GM23248 (cell line): Measurements from ENCODE around the gene DDIAS. TPM values are rescaled to one million over a fixed set of nuclear protein-coding genes. Genes with fewer than 3 reads are reported as not detected.
"Not testable (repeated sequence)": the region's sequence is repeated elsewhere in the genome, so short reads cannot be mapped to it uniquely, and the experiment has no call there.

Source experiments
- DNase-seq: peaks from one replicate; pipeline ENCODE4 v3.0.0-alpha.2; 2015
- H2AFZ ChIP-seq: fragments of 200-600 bp; sonication (generic); 2 replicates; pipeline ENCODE4 v1.6.1; 2016; ENCODE audit warnings: antibody characterized with exemption
- H3F3A ChIP-seq: fragments of 200-600 bp; sonication (generic); 2 replicates; pipeline ENCODE4 v1.6.1; 2016; ENCODE audit warnings: mild to moderate bottlenecking, antibody characterized with exemption, mixed run types; ENCODE audit not compliant: insufficient read depth
- H3K27ac ChIP-seq: fragments of 200-600 bp; sonication (generic); 2 replicates; pipeline ENCODE4 v1.5.1; 2016; ENCODE audit warnings: mild to moderate bottlenecking
- H3K27me3 ChIP-seq: fragments of 200-600 bp; sonication (generic); replicated peaks from 2 replicates; pipeline ENCODE4 v1.6.1; 2016; ENCODE audit warnings: mild to moderate bottlenecking; ENCODE audit not compliant: insufficient read depth
- H3K36me3 ChIP-seq: fragments of 200-600 bp; sonication (generic); 2 replicates; pipeline ENCODE4 v1.6.1; 2016; ENCODE audit warnings: low read depth, mild to moderate bottlenecking
- H3K4me1 ChIP-seq: fragments of 200-600 bp; sonication (generic); 2 replicates; pipeline ENCODE4 v1.6.1; 2016; ENCODE audit warnings: mild to moderate bottlenecking; ENCODE audit not compliant: insufficient read depth
- H3K4me2 ChIP-seq: fragments of 200-600 bp; sonication (generic); one replicate; pipeline ENCODE4 v1.6.1; 2016; ENCODE audit warnings: mild to moderate bottlenecking; ENCODE audit not compliant: unreplicated experiment
- H3K4me3 ChIP-seq: fragments of 200-600 bp; sonication (generic); 2 replicates; pipeline ENCODE4 v1.5.1; 2016; ENCODE audit warnings: mild to moderate bottlenecking
- H3K79me2 ChIP-seq: fragments of 200-600 bp; sonication (generic); 2 replicates; pipeline ENCODE4 v1.6.1; 2016; ENCODE audit warnings: mild to moderate bottlenecking; ENCODE audit not compliant: insufficient read depth
- H3K9ac ChIP-seq: fragments of 200-600 bp; sonication (generic); 2 replicates; pipeline ENCODE4 v1.6.1; 2016; ENCODE audit warnings: mild to moderate bottlenecking
- H3K9me2 ChIP-seq: fragments of 200-600 bp; sonication (generic); 2 replicates; pipeline ENCODE4 v1.6.1; 2016; ENCODE audit warnings: mixed run types, mild to moderate bottlenecking, moderate library complexity; ENCODE audit not compliant: insufficient read depth
- H3K9me3 ChIP-seq: fragments of 200-600 bp; sonication (generic); one replicate; pipeline ENCODE4 v1.6.1; 2017; ENCODE audit warnings: low read depth
- H4K20me1 ChIP-seq: fragments of 200-600 bp; sonication (generic); 2 replicates; pipeline ENCODE4 v1.6.0; 2016; ENCODE audit not compliant: insufficient read depth
- EZH2 ChIP-seq: fragments of 200-600 bp; sonication (generic); IDR thresholded peaks from 2 replicates; pipeline ENCODE4 v1.6.1; 2018; ENCODE audit warnings: antibody characterized with exemption, mild to moderate bottlenecking; ENCODE audit not compliant: insufficient read depth, poor library complexity, severe bottlenecking
- EZH2phosphoT487 ChIP-seq: fragments of 200-600 bp; sonication (generic); IDR thresholded peaks from 2 replicates; pipeline ENCODE4 v1.6.1; 2018; ENCODE audit warnings: antibody characterized with exemption, moderate library complexity, mild to moderate bottlenecking, low read depth; ENCODE audit not compliant: insufficient read depth
- WGBS, 2 experiments: methylation state at CpG; one replicate each; pipeline ENCODE4 v1.1.6; 2015 to 2017; ENCODE audit warnings: low lambda C conversion rate in 2 of 2, low coverage in 1 of 2; ENCODE audit errors: missing lambda C conversion rate in 2 of 2; 5-methylcytosine and 5-hydroxymethylcytosine counted together
- in situ Hi-C: fragments of 300-500 bp; cut with MboI; formaldehyde crosslinking; loops from 2 replicates; pipeline ENCODE4 v1.15.0; 2020
- polyA plus RNA-seq: library from polyadenylated mRNA; unstranded; fragments of >200 nt; fragmentation: Nextera tagmentation; extraction: Ambion mirVana; gene quantifications from 2 replicates; pipeline ENCODE4 v1.2.1, GENCODE V29; 2016
- total RNA-seq: library from RNA; depleted of rRNA; stranded (reverse); fragments of >200 nt; shearing (Covaris generic); gene quantifications from 2 replicates; pipeline ENCODE4 v1.2.3, GENCODE V29; 2014

Gene DDIAS
- total and polyA plus RNA-seq, 2 experiments from 2014 or later, result 5.0 to 5.4 TPM

- H2AFZ ChIP-seq, result no peak overlapping the region
- no peaks in the 10 kb centered on the region for H3K9me3 ChIP-seq
- H3F3A ChIP-seq, result no peaks in the 10 kb centered on the region
- no peaks in the 10 kb centered on the region for H3K79me2 ChIP-seq
- H3K27me3 ChIP-seq, result no peaks in the 10 kb centered on the region
- H3K4me3 ChIP-seq, result no peak overlapping the region
- no peak for DNase-seq
- no peak overlapping the region for H3K27ac ChIP-seq
- H3K36me3 ChIP-seq, result no peaks in the 10 kb centered on the region
- no peaks in the 10 kb centered on the region for H4K20me1 ChIP-seq
- no peaks in the 10 kb centered on the region for H3K4me1 ChIP-seq
- no peak overlapping the region for H3K9ac ChIP-seq
- TF ChIP-seq EZH2 (no peak), EZH2phosphoT487 (no peak)
- in situ Hi-C loops, result no loop called here
- no peak overlapping the region for H3K4me2 ChIP-seq
- 92 to 94% methylated on average over 2 of the region's 2 CpGs for WGBS, 2 experiments
- no peaks in the 10 kb centered on the region for H3K9me2 ChIP-seq
Measured at GRCh38 chr11:82942376-82942775, 40.8 kb downstream of the DDIAS start.

- WGBS, 2 experiments, result 96 to 100% methylated on average over 1 of the region's 1 CpG
- H3K27me3 ChIP-seq, H3K9me3 ChIP-seq, H3K4me3 ChIP-seq, H3K9ac ChIP-seq, DNase-seq, H3K9me2 ChIP-seq, in situ Hi-C loops, H3K4me2 ChIP-seq, H3F3A ChIP-seq, H3K27ac ChIP-seq, H4K20me1 ChIP-seq, H2AFZ ChIP-seq, H3K79me2 ChIP-seq, H3K4me1 ChIP-seq, H3K36me3 ChIP-seq: not testable (repeated sequence)
Measured at GRCh38 chr11:82943430-82943829, 41.9 kb downstream of the DDIAS start.

DNA sequence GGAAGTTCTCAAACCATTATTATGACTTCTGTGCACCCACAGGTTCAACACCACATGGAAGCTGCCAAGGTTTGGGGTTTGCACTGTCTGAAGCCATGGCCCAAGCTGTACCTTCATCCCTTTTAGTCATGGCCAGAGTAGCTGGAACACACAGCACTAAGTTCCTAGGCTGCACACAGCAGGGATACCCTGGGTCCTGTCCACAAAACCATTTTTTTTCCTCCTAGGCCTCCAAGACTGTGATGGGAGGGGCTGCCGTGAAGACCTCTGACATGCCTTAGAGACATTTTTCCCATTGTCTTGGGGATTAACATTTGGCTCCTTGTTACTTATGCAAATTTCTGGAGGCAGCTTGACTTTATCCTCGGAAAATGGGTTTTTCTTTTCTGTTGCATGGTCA lies 42.7 kb downstream of the DDIAS start:
- in situ Hi-C loops, result no loop called here
- Histone ChIP-seq H3K79me2 (no peaks in the 10 kb centered on the region), H3K4me1 (no peaks in the 10 kb centered on the region), H3K4me3 (no peak overlapping the region), H3K9me2 (no peaks in the 10 kb centered on the region), H3F3A (no peaks in the 10 kb centered on the region), H3K9me3 (no peaks in the 10 kb centered on the region), H3K4me2 (no peak overlapping the region), H3K27ac (no peak overlapping the region), H3K27me3 (no peaks in the 10 kb centered on the region), H4K20me1 (no peaks in the 10 kb centered on the region), H2AFZ (no peak overlapping the region), H3K9ac (no peak overlapping the region), H3K36me3 (no peaks in the 10 kb centered on the region)
- WGBS, 2 experiments, result 82 to 88% methylated on average over 2 of the region's 2 CpGs
- TF ChIP-seq EZH2phosphoT487 (no peak), EZH2 (no peak)
- no peak for DNase-seq

- H3K9ac ChIP-seq, H3K4me2 ChIP-seq, DNase-seq, H3K27me3 ChIP-seq, H3K27ac ChIP-seq, H3K36me3 ChIP-seq, H3F3A ChIP-seq, H3K4me3 ChIP-seq, H2AFZ ChIP-seq, H3K9me2 ChIP-seq, H4K20me1 ChIP-seq, in situ Hi-C loops, H3K4me1 ChIP-seq, H3K9me3 ChIP-seq, H3K79me2 ChIP-seq: not testable (repeated sequence)
- 26 to 50% methylated on average over 1 of the region's 1 CpG for WGBS, 2 experiments
Measured at GRCh38 chr11:82945041-82945440, 43.5 kb downstream of the DDIAS start.

GRCh38 chr11:82945682-82946081 lies 44.1 kb downstream of the DDIAS start:
- TF ChIP-seq EZH2phosphoT487, result no peak
- no peak for TF ChIP-seq EZH2
- no peaks in the 10 kb centered on the region for H3K27me3 ChIP-seq
- H3K9ac ChIP-seq, result no peak overlapping the region
- H3K9me2 ChIP-seq, result no peaks in the 10 kb centered on the region
- H3F3A ChIP-seq, result no peaks in the 10 kb centered on the region
- no peak for DNase-seq
- H3K79me2 ChIP-seq, result no peaks in the 10 kb centered on the region
- H2AFZ ChIP-seq, result no peak overlapping the region
- no peaks in the 10 kb centered on the region for H3K9me3 ChIP-seq
- no peaks in the 10 kb centered on the region for H3K36me3 ChIP-seq
- no peaks in the 10 kb centered on the region for H3K4me1 ChIP-seq
- no peak overlapping the region for H3K27ac ChIP-seq
- no peak overlapping the region for H3K4me3 ChIP-seq
- no peaks in the 10 kb centered on the region for H4K20me1 ChIP-seq
- no peak overlapping the region for H3K4me2 ChIP-seq
- in situ Hi-C loops, result no loop called here
